Ureter (tissue), 1 donor: ENCODE results near the gene SLX4IP. TPM values are rescaled to one million over a fixed set of nuclear protein-coding genes. Genes with fewer than 3 reads are reported as not detected.

Experiments used
- DNase-seq: peaks from one replicate; pipeline ENCODE4 v3.0.0-alpha.2; 2020; ENCODE audit warnings: low spot score
- total RNA-seq: library from RNA; stranded (reverse); gene quantifications from one replicate; pipeline ENCODE4 v1.2.4, GENCODE V29; 2023
- donor health status: DM: yes; HTN: yes; CAD: no.

Gene SLX4IP
- total RNA-seq, 1 donor from 2014 or later, result 11.1 TPM

DNA sequence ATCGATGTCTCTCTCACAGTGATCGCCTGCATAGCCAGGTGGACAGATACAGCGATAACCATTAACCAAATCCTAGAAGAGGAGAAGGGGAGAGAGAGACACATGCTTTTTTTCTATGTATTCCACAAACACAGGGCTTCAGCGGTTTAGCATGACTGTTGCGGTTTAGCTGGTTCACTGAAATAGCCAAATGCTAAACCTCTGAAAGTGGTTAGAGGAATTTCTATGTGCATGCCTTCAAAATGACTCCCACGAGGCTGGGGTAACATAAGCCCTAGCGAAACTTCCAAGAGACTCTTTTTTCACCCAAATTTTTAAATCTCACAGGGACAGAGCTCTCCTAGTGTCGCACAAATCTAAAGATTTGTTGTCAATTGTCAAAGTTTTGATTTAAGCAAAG is 213.5 kb downstream of the SLX4IP start:
- no peak for DNase-seq

DNA sequence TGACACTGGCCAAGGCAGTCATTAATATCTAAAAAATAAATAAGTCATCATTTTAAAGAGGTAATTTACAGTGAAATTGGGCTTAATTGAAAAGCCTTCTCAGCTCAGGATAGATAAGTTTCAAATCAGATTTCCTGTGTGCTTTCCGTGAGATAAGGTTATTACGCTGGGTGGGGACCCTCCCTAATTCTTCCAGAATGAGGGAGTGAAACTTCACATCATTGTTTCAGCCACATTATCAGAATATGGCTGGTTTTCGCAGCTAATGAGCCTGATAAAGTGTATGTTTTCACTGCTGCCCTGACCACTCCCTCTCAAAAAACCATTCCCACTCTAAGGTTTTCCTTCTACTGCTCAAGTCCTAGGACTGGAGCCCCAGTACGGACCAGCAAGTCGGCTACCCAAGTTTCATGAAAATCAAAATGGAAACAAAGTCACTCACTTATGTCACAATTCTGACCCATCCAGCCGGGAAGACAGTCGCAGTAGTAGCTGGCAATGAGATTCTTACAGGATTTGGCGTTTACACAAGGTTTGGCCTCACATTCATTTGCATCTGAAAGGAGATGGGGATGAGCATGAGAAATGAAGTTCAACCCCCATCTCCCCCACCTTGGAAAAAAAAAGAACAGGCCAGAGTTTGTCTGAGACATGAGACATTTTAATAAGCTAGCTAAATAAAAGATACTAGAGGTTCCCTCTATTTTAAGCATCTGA is 214.1 kb downstream of the SLX4IP start:
- DNase-seq, result no peak

DNA sequence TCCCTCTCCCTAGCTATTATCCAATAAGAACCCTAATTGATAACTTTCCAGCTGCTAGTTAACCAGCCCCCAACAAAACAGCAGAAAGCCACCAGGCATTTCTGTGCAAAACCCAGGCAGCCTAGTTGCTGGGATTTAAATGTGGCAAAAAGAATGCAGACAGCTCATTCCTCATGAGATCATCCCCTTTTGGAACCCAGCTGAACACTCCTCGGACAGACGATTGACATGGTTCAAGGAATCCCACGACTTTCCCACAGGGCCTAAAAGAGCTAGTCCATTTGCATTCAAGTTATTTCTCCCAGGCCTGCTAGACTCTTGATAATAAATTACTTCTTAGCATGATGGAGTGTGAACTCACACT is 214.7 kb downstream of the SLX4IP start:
- no peak for DNase-seq

DNA sequence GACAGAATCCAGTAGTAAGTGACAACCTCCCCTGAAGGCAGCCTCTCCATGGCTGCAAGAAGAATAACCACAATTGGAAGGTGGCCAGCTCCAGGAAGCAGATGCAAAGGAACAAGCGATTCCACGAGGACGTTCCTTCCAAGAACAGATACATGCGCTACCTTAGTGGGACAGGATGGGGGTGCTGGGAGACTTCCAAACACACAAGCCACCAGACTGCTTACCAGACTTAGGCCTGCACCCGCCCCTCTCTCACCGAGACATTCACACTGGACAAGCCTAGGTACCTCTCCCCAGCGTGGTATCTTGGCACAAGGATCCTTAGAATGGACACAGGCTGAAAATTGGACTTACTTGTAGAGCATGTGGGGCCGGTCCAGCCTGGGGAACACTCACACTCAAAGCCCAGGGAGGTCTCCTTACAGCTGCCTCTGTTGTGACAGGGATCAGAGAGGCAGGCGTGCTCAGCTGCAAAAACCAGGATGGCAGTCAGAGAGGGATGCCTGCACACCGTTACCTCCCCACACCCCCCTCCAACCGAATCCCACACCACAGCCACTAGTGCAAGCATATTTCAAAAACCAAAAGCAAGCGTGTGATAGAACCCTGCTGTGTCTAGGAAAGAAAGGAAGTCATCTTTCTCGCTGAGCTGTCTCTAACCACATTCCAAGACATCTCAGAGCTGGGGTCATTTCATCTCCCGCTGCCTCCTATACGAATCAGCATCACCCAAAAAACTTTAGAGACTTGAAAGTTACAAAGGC is 216.3 kb downstream of the SLX4IP start:
- DNase-seq, result no peak

DNA sequence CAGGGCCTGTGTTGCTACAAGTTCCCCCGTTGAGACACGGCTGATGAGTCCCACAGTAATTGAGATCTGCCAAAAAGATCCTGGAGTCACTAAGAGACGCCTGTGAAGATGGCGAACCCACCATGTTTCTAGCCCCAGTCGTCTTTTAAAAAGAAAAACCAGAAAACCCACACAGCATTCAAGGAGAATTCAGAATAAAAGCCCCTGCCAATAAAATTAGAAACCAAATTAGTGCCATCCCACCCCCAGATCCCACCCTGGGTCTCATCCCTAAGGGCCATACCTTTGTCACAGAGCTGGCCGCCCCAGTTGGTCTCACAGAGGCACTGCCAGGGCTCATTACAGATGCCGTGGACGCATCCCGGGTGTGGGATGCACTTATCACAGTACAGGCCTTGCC is 217.1 kb downstream of the SLX4IP start:
- no peak for DNase-seq

DNA sequence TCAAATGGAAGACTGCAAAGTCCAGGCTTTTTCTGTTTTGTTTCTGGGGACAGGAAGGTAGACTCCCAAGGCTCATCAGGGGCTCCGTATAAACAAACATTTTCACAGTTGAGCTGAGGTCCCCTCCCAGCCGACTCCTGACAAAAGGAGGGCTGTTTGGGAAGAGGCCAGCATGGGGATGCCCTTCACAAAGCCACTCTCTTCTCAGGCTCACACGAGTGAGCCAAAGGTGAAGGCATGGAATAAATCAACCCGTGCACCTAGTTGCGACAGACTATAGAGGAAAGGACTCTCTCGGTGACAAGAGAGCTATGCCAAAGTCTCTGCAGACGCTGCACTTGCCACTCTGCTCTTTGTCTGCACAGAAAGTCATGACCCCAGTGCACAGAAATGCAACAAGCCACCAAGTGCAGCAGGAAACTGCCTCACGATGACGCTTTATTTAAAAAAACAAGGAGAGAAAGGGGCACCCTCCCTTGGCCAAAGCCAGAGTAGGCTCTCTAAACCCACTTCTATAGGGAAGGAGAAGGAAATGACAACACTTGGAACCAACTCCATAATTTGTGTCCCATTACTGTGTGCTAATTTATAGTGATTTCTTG is 217.7 kb downstream of the SLX4IP start:
- no peak for DNase-seq

DNA sequence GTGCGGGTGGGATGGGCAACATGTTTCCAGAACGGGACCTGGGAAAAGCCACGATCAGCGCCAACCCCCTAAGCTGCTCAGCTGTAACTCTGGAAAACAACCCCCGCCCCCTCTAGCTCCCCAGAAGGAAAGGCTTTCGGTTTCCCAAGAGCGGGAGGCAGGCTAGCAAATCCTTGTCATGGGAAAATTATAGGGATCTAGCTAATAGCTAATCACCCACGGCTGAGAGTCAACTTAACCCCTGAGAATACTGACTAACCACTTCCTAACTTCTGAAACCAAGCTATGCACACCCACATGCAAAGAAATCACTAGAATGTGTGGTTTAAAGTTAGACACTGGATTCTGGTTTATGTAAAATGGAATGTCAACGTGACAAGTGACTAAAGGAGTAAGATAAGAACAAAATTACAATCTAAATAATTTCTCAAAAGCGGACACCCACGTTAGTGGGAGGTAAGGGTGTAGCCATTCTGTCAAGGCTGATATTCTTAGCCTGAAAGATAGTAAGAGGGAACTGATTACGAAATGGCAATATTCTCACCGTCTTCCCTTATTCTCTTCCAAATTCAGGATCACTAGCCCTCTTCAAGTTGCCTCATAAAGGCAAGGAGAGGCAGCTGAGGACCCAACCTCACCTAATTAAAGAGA is 218.6 kb downstream of the SLX4IP start:
- no peak for DNase-seq

DNA sequence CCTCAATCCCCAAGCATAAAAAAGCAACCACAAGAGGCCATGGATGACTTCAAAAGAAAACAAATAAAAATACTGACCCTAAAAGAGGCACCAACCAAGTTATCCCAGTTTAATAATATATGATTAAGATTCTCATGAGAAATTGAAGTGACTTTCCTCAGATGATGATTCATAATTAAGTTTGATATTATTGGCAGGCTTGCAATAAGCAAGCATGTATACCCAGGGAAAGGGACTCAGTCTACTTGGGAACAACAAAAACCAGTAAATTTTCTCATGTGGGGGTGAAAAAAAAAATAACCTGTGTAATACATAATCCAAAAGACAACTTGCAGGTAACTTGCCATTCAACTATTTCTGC is 219.1 kb downstream of the SLX4IP start:
- no peak for DNase-seq

DNA sequence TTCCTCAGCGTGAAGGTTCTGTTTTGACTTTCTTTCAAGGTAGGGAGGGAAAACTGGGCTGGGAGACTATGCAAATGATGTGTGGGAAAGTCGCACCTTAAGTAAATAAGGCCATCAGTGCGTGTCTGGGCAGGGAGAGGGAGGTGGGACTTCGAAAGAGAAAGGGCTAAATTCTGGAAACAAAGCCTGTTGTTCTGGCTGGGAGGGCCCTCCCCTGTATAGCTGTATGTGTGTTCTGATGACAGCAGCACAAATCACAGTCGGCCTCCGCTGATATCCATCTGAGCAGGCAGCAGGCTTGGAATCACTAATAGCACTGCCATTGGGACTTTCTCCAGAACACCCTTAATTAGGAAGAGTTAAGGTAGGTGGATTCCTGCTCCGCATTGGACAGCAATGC is 219.5 kb downstream of the SLX4IP start:
- DNase-seq, result peak; percentile 83

DNA sequence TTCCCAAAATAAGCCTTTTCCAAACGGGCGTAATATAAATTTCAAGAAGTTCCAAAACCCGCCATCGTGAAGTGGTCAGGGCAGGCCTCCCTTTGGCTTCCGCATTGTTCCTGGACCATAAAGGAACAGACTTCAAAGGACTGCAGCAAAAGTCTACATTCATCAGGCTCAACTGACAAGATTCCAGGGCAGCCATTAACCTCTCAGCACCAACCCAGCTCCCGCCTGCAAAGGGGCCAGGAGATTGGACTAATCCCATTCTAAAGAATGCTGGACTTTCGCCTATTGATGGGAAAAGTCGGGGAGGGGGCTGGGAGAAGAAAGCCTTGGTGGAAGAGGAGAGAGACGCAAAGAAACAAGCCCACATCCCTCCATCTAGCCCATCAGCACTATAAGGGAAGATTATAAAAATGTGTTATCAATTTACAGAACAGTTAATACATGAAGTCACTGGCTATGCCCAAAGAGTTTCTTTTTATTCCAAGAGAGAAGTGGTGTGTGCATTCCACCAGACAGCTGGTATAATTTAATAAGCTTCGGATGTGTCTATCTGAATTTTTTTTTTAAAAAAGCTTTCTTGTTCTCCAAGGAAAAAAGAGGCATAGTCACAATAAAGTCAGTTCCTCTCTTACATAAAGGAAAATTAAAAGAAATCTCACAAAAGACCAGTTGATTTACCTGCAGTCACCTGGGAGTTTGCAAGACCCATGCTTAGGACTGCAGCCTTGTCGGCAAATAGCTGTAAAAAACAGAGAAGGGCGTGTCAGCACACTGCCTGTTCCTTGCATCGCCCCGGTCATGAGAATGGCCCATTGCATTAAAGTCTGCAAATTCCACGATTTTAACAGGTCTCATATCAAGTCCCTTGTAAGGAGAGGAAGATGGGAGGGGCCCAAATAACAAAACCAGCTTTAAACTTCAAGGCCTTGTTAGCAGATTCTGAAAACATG is 220.9 kb downstream of the SLX4IP start:
- no peak for DNase-seq

DNA sequence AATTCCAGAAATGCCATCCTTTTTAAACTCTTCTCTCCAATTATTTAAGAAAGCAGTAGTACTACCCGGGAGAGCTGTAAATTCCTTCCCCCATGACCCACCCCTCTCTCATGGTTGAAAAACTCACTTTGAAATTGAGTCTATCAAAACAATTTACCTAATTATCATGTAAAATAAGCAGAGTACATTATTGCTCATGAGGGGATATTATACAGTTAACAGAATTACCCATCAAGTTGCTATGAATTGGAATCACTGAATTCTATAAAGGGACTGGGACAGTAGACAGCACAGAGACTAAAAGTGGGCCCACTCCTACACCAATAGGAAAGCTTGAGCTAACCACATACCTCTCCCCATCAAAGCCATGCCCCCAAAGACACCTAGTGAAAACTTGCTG is 222.3 kb downstream of the SLX4IP start:
- no peak for DNase-seq

DNA sequence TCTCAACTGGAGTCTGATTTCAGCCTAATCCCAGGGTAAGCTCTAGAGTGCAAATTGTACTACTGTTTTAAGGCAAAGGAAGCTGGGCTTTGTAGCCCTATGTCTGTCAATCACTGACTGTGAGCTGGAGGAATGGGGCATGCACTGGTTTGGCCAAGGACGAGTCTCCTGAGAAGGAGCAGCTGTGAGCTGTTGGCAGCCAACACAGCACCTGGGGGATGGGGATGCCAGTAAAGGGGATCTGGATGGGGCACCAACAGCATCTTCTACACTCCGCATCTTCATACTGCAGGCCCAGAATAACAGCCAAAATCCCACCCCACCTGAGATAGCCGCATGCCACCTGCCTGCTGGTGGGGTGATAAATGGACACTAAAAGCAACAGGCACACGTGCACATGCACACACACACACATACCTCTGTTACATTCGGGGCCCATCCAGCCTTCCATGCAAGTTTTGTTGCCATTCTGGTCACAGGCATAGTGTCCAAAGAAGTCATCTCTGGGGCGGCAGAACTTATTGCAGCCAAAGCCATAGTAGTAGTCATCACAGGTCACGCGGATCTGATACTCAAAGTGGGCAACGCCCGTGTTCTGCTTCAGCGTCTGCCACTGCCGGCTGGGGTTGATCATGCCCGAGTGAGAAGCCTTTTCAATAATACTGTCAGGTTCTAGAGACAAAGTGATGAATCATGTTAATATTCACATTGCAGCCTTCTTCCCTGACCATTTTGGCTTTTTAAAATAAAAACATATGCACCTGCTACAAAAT is 223.1 kb downstream of the SLX4IP start:
- no peak for DNase-seq

DNA sequence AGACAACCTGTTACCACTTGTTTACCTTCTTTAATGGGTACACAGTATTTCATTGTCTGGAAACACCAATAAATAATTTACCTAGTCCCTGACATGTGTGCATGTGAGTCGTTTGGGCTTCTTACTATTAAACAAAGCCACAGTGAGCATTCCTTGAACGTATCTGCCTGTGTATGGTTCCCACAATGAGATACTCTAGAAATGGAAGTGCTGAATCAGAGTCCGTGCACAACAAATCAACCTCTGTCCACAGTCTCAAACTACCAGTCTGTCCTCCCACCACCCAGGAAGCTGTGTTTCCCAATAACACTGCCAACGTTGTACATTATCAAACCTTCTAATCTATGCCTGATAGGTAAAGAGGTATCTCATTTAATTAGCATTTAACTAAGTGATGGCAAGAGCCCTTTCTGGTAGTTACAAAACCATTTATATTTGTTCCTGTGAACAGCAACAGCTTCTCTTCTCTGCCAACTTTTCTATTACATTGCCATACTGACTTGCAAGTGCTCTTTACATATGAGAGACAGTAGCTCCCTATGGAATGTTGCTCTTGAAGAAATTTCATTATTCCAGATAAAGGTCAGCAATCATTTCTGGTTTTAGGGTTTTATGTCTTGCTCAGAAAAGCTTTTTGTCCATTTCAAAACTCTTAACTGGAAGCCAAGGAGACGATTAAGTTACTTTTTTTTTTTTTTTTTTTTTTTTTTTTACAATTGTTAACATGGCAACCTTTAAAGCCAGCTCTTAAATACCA is 223.9 kb downstream of the SLX4IP start:
- DNase-seq, result no peak

DNA sequence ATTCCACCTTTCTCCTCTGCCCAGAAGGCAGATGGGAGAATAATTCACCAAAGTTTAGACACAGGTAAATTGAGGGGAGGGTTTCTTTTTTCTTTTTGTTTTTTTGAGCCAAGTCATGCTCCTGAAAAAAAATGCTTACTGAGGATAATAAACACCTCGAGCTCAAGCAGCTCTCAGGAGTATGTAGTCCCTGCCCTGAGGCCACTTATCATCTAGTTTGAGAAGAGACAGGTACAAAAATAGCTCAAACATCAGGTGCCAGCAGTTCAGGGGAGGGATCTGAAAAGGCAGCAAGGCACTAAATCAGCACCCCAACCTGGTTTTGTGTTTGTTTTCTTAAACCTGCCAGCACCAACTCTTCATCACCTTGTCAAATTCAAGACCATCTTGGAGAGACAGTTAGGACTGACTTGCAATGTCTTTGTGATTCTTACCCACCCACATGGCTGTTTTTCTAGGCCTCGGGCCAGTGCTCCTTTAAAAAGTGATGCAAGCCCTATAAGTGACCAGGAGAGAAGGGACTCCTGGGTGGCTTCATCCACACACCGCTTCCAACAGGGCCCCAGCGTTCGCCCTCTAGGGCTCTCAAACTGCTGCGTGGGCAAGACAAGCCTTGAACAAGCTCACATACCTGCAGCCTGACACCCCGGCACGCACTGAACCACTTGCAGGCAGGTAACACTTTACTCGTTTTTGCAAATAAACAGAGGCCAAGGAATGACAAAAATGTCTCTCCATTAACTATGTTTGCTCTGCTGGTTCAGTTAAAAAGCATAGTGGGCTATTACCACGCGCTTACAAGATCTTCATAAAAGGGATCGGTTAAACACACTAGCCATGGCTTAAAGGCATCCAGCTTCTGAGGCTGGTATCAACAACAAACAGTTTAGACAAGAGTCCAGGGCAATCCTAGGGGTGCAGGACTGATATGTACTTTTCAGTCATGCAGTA is 224.8 kb downstream of the SLX4IP start:
- no peak for DNase-seq

DNA sequence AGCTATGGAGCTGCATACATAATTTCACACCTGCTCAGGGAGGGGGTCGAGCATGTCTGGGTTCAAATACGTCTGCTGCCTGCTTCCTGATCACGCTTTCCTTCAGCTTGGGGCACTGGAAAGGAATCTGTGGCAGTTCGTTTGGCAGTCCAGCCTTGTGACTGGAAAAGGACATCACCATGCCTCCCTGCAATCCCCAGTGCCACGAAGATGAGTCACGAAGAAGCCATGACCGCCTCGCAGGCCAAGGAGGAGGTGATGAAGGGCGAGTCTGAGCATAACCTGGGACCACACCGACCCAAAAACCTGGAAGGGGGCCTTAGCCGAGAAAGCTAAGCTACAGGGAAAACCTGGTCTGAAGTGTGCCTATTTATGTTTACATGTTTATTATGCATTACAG is 225.6 kb downstream of the SLX4IP start:
- no peak for DNase-seq

DNA sequence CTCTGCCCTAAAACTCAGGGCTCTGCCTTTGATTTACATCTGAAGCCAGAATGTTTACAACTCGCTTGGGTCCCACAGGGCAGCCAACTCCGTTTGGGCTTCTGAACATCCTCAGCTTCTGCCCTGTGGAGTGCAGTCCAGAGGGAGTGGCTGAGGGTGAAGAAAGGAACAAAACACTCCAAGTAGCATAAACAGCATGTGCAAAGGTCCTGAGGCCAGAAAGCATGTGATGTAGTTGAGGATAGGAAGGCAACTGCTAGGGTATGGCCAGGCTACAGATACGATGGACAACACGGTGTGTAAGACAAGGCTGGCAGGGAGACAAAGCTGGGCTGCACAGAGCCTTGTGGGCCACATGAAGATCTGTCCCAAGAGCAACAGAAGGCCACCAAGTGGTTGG is 226.2 kb downstream of the SLX4IP start:
- DNase-seq, result no peak

DNA sequence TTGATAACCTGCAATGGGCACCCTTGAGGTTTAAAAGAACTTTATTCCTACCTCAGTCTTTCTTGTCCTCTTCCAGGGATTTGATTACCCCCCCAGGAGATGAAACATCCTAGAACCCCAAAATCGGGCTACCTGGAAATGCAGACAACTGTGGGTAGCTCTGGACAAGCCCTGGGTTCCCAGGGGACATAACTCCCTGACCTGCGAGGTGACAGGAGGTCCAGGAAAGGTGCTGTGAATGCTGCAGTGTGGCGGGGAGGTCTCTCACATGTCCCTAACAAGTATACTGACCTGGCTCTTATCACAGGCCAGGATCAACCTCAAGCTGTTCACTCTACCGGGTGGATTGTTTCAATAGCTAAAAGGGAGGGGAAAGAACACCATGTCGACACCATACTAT is 227.0 kb downstream of the SLX4IP start:
- DNase-seq, result no peak

DNA sequence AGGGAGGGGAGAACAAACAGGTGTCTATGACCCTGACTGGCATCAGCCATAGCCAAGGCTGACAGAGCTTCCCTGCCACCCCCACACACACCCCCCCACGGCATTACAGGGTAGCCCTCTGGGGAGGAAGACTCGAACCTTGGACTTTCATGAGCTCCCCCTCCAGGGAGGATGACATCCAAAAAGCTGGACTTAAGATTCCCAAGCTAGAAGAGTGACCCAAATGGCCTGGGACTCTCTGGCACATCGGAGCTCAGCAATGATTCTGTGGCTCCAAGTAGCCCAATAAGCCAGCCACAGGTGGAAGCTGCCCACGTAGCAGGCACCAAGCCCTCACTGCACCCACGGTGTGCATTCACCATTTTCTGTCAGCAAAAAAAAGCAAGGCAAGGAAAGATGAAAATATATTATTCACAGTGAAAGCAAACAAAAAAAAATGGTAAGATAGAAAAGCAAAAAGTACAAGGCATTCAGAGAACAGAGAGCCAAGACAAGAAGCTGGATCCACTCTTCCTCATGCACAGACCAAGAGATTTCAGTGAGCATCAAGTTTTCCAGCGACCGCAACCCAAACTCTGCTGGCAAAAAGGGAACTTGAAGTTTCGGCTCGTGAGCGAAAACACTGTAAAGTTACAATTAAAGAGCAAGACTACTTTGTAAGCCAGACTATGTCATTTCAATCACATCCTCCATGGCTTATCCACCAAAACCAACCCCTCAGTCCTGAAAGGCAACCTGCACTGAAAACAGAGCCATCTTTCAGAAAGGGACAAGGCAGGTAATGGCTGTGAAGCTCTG is 227.8 kb downstream of the SLX4IP start:
- DNase-seq, result no peak
